Uterus (tissue), 4 donors: ENCODE data around the gene CHST8. TPM values are rescaled to one million over a fixed set of nuclear protein-coding genes. Genes with fewer than 3 reads are reported as not detected.
"Not testable (repeated sequence)": the region's sequence is repeated elsewhere in the genome, so short reads cannot be mapped to it uniquely, and the experiment has no call there.

ENCODE experiments used
- DNase-seq, 2 donors: peaks; one replicate each; pipeline ENCODE4 v3.0.0-alpha.2; 2019 to 2020
- H3K27ac ChIP-seq, 2 donors: fragments of 200-600 bp; sonication (generic); 1 replicate in 1 of 2; 2 replicates in 1 of 2; pipeline ENCODE4 v1.5.1; 2016 to 2018
- H3K27me3 ChIP-seq, 2 donors: fragments of 200-600 bp; sonication (generic); one replicate each; pipeline ENCODE4 v1.5.1; 2018 to 2019; ENCODE audit warnings: control low read depth in 1 of 2
- H3K36me3 ChIP-seq, 2 donors: fragments of 200-600 bp; sonication (generic); one replicate each; pipeline ENCODE4 v1.5.1; 2019; ENCODE audit warnings: control low read depth in 1 of 2
- H3K4me1 ChIP-seq, 2 donors: fragments of 200-600 bp; sonication (generic); one replicate each; pipeline ENCODE4 v1.5.1; 2018 to 2019; ENCODE audit warnings: control low read depth in 1 of 2
- H3K4me3 ChIP-seq, 2 donors: fragments of 200-600 bp; sonication (generic); 1 replicate in 1 of 2; 2 replicates in 1 of 2; pipeline ENCODE4 v1.5.1; 2018 to 2019; ENCODE audit warnings: mild to moderate bottlenecking in 1 of 2
- H3K9me3 ChIP-seq, 2 donors: fragments of 200-600 bp; sonication (generic); one replicate each; pipeline ENCODE4 v1.5.1; 2019; ENCODE audit warnings: control low read depth in 1 of 2
- POLR2A ChIP-seq, 2 donors: fragments of 450-650 bp; IDR thresholded peaks; one replicate each; pipeline ENCODE4 v1.6.1; 2016; ENCODE audit warnings: antibody characterized with exemption in 2 of 2, mild to moderate bottlenecking in 1 of 2, moderate library complexity in 1 of 2
- intact Hi-C: fragments of 100-400 bp; cut with DNase I; formaldehyde crosslinking; loops from one replicate; pipeline ENCODE4 v1.15.1; 2023; ENCODE audit warnings: low total_unique reads
- total RNA-seq, 4 donors: library from RNA; depleted of rRNA in 3 of 4; stranded (reverse); fragments of >200 nt in 3 of 4; gene quantifications; one replicate each; pipeline versions ENCODE4 v1.1.0 to v1.2.4, GENCODE V29; 2014 to 2023
- TF ChIP-seq, protein P1 (sequence below), 4 experiments: fragments of 200-600 bp in 2 of 4; fragments of 450-650 bp in 2 of 4; sonication (generic) in 2 of 4; IDR thresholded peaks; one replicate each; pipeline ENCODE4 v1.5.1; 2016 to 2019; ENCODE audit warnings: antibody characterized with exemption in 4 of 4, mild to moderate bottlenecking in 2 of 4, moderate library complexity in 1 of 4
- donor health status: DM: yes; HTN: yes; CAD: no.

The CHST8 gene
- total RNA-seq, 4 donors from 2014 or later: 0.26 to 0.95 (median 0.69) TPM; not detected in 1

DNA sequence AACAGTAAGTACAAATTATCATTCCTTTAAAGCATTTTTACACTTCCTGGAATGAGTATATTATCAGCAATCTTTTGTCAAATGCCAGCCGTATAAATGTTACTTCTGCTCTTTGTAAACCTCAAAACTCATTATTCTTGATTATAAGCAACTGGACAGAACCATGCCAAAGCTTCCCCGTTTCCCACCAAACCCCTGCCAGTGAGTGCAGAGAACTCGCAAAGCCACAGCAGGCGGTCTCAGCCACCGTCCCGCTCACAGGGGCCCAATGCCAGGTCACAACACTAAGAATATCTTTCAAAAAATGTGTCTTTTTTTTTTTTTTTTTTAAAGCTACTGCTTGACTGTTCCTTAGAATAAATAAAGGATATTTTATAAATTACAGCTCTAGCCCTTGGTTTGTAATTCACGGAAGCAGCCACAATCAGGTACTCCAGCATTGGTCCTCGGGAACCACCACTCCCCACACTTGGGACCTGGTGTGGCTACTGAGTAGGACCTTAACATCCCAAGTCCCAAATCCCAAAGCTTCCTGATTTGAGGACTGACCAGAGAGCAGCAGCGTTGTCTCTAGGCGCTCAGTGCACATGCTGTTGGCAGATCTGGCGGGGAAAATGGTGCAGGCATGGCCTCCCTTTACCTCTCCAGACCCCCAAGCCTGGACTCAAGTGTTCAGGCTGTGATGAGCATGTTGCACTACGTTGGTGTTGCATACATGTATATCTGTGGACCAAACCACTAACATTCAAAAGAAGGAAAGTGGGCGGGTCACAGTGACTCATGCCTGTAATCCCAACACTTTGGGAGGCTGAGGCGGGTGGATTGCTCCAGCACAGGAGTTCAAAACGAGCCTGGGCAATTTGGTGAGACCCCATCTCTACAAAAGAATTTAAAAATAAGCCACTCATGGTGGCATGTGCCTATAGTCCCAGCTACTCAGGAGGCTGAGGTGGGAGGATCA, 193.9 kb downstream of the CHST8 start:
- TF ChIP-seq, protein P1, sequence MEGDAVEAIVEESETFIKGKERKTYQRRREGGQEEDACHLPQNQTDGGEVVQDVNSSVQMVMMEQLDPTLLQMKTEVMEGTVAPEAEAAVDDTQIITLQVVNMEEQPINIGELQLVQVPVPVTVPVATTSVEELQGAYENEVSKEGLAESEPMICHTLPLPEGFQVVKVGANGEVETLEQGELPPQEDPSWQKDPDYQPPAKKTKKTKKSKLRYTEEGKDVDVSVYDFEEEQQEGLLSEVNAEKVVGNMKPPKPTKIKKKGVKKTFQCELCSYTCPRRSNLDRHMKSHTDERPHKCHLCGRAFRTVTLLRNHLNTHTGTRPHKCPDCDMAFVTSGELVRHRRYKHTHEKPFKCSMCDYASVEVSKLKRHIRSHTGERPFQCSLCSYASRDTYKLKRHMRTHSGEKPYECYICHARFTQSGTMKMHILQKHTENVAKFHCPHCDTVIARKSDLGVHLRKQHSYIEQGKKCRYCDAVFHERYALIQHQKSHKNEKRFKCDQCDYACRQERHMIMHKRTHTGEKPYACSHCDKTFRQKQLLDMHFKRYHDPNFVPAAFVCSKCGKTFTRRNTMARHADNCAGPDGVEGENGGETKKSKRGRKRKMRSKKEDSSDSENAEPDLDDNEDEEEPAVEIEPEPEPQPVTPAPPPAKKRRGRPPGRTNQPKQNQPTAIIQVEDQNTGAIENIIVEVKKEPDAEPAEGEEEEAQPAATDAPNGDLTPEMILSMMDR (IDR thresholded peaks at IDR 0.05): no peak
- TF ChIP-seq POLR2A (IDR thresholded peaks at IDR 0.05): no peak
- DNase-seq: no peak
- Histone ChIP-seq H3K27me3 (no peaks in the 10 kb centered on the region), H3K27ac (no peak overlapping the region), H3K4me3 (no peak overlapping the region), H3K9me3 (no peaks in the 10 kb centered on the region), H3K36me3 (no peaks in the 10 kb centered on the region), H3K4me1 (peaks cover 0 to 13% of the 10 kb centered on the region in 2 donors)
- intact Hi-C loops: no loop called here

DNA sequence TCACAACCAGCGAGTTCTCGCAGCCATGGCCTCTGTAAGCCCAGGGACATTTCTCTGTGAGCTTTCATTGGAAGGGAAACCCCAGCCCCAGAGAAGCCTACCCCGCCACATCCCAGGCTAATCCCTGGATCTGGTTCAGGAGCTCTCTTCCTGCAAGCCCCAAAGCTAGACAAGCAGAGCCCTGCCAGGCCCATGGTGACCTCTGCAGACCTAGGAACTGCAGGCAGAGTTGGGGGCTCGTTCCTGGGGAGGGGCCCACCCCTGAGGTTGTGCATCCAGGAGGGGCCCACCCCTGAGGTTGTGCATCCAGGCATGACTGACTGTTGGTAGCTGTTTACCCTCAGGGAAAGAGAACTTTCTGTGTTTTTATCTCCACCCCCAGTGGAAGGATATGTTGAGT, 196.7 kb downstream of the CHST8 start:
- Histone ChIP-seq H3K27me3 (no peaks in the 10 kb centered on the region), H3K36me3 (no peaks in the 10 kb centered on the region), H3K9me3 (no peaks in the 10 kb centered on the region), H3K27ac (no peak overlapping the region), H3K4me1 (peaks cover 0 to 13% of the 10 kb centered on the region in 2 donors), H3K4me3 (no peak overlapping the region)
- DNase-seq: no peak
- intact Hi-C loops: no loop called here
- TF ChIP-seq, protein P1 (IDR thresholded peaks at IDR 0.05): no peak
- TF ChIP-seq POLR2A (IDR thresholded peaks at IDR 0.05): no peak

GRCh38 chr19:33819078-33819477, 197.3 kb downstream of the CHST8 start:
- H3K9me3 ChIP-seq, intact Hi-C loops, H3K27me3 ChIP-seq, H3K36me3 ChIP-seq, H3K27ac ChIP-seq, DNase-seq, H3K4me3 ChIP-seq: not testable (repeated sequence)
- peaks cover 0 to 13% of the 10 kb centered on the region in 2 donors for H3K4me1 ChIP-seq

DNA sequence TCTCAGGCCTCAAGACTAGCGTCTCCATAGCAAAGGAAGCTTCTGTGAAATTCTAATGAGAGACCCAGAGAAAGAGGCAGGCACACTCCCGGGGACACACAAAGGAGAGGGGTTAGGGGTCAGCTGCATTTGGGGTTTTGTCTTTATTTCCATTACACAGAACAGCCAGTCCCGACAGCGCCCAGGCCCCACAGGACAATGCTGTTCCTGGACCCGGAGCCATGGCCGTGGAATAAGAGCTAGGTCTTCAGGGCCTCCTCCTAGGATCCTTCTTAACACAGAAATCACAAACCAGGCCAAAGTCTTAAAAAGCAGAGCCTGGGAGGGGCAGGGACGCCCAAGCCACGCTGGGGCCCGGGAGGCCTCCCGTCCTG, 197.7 kb downstream of the CHST8 start:
- Histone ChIP-seq H3K27me3 (no peaks in the 10 kb centered on the region), H3K4me1 (peaks cover 0 to 13% of the 10 kb centered on the region in 2 donors), H3K4me3 (peak overlapping the region; percentile 20 to 33), H3K9me3 (no peaks in the 10 kb centered on the region), H3K36me3 (no peaks in the 10 kb centered on the region), H3K27ac (peak overlapping the region; percentile 2 to 69)
- intact Hi-C loops: no loop called here
- no peak for TF ChIP-seq POLR2A (IDR thresholded peaks at IDR 0.05)
- no peak for DNase-seq

DNA sequence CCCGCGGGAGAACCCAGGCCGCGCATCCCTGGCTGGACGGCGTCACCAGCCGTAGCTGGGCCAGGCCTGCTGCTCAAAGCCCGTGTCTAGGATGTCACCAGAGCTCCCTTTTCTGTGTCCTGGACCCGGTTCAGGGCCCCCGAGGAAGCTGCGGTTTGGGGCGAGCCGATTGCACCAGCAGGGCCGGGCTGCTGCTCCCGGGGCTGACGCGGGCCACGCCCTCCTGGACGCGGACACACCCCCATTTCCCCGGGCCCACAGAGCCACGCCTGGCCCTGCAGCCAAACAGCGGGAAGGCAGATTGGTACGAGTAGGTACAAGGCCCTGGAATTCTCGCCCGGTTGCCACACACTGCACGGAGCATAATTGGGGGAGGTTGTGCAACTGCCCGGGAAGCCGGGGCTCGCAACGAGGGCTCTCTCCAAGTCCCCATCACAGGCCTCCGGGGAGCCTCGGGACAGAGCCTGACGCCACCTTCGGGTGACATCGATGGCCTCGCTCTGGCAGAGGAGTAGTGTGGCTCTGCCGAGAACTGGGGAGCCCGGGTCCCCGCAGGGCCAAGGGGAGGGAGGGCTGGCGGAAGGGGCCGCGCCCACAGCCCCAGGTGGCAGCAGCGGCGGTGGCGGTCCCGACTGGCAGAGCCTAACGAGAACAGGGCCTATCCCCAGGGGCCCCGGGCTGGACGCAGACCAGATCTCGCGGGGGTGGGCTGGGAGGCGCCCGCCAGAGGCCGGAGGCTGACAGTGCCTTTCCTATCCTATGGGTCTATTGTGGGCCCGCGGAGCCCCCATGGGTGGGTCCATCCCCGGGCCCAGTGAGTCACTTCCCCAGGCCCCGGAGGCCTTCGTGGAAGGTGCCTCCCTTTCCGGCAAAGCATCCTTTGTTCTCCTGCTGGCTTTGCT, 198.4 kb downstream of the CHST8 start:
- Histone ChIP-seq H3K4me3 (peak overlapping the region; percentile 20 to 33), H3K9me3 (no peaks in the 10 kb centered on the region), H3K4me1 (peaks cover 0 to 13% of the 10 kb centered on the region in 2 donors), H3K27me3 (no peaks in the 10 kb centered on the region), H3K27ac (peak overlapping the region; percentile 9 to 69), H3K36me3 (no peaks in the 10 kb centered on the region)
- DNase-seq: peak; percentile 71 to 78
- intact Hi-C loops: no loop called here
- TF ChIP-seq, protein P1 (IDR thresholded peaks at IDR 0.05): no peak
- TF ChIP-seq POLR2A (IDR thresholded peaks at IDR 0.05): peak in 1 of 2 donors; percentile 37
